IPS-20b (cell line): ENCODE results near the gene TBCD.

ENCODE experiments used
- H3K27ac ChIP-seq: one replicate; pipeline ENCODE4 v1.5.1; 2013; ENCODE audit warnings: low read length
- H3K27me3 ChIP-seq: 2 replicates; pipeline ENCODE4 v1.6.1; 2013; ENCODE audit warnings: mild to moderate bottlenecking, low read length, inconsistent platforms; ENCODE audit not compliant: insufficient read depth
- H3K36me3 ChIP-seq: 2 replicates; pipeline ENCODE4 v1.6.1; 2013; ENCODE audit warnings: low read depth, mild to moderate bottlenecking, inconsistent platforms, low read length, moderate library complexity; ENCODE audit not compliant: insufficient read depth
- H3K4me1 ChIP-seq: 2 replicates; pipeline ENCODE4 v1.6.1; 2013; ENCODE audit warnings: mild to moderate bottlenecking, control low read depth, inconsistent platforms, low read length, moderate library complexity; ENCODE audit not compliant: insufficient read depth
- H3K4me3 ChIP-seq: 2 replicates; pipeline ENCODE4 v1.5.1; 2013; ENCODE audit warnings: mild to moderate bottlenecking, low read length, inconsistent platforms
- H3K9ac ChIP-seq: 2 replicates; pipeline ENCODE4 v1.6.1; 2013; ENCODE audit warnings: low read depth, mild to moderate bottlenecking, inconsistent platforms, low read length, moderate library complexity
- H3K9me3 ChIP-seq: 2 replicates; pipeline ENCODE4 v1.6.1; 2013; ENCODE audit warnings: mild to moderate bottlenecking, low read depth, low read length, inconsistent platforms; ENCODE audit not compliant: insufficient read depth

Gene TBCD

GRCh38 chr17:82713071-82713723 is 38.7 kb upstream of the TBCD start:
- Histone ChIP-seq H3K4me3 (no peak overlapping the region), H3K4me1 (peaks cover 2% of the 10 kb centered on the region; the same call in 1 of the 2 replicates), H3K27me3 (peaks cover 5% of the 10 kb centered on the region; the same call in 1 of the 2 replicates), H3K9me3 (no peaks in the 10 kb centered on the region), H3K27ac (no peak overlapping the region), H3K36me3 (no peaks in the 10 kb centered on the region), H3K9ac (no peak overlapping the region)

GRCh38 chr17:82716203-82717010 is 35.5 kb upstream of the TBCD start, which contains the start of gene FN3KRP:
TSS of gene FN3KRP (plus strand) at chr17:82716706. CDS start at chr17:82716756, 50 bp downstream.
- Histone ChIP-seq H3K27me3 (peaks cover 5% of the 10 kb centered on the region; the same call in 1 of the 2 replicates), H3K9ac (peak within 1 kb of the TSS; percentile 74; the same call in 1 of the 2 replicates), H3K4me1 (peaks cover 2% of the 10 kb centered on the region; the same call in 1 of the 2 replicates), H3K9me3 (no peaks in the 10 kb centered on the region), H3K27ac (no peak within 1 kb of the TSS), H3K36me3 (peaks cover 5% of the 10 kb centered on the region; the same call in 1 of the 2 replicates), H3K4me3 (peak within 1 kb of the TSS; percentile 90)

- Histone ChIP-seq H3K9me3 (no peaks in the 10 kb centered on the region), H3K27ac (no peak overlapping the region), H3K4me3 (no peak overlapping the region), H3K27me3 (peaks cover 5% of the 10 kb centered on the region; the same call in 1 of the 2 replicates), H3K9ac (no peak overlapping the region), H3K36me3 (peaks cover 16% of the 10 kb centered on the region), H3K4me1 (peaks cover 2% of the 10 kb centered on the region; the same call in 1 of the 2 replicates)
These were observed 32.7 kb upstream of the TBCD start for GRCh38 chr17:82718986-82719685.

GRCh38 chr17:82720204-82720603 is 31.7 kb upstream of the TBCD start:
- Histone ChIP-seq H3K4me1 (peaks cover 2% of the 10 kb centered on the region; the same call in 1 of the 2 replicates), H3K9me3 (no peaks in the 10 kb centered on the region), H3K9ac (no peak overlapping the region), H3K36me3 (peaks cover 16% of the 10 kb centered on the region), H3K27ac (no peak overlapping the region), H3K27me3 (peaks cover 5% of the 10 kb centered on the region; the same call in 1 of the 2 replicates), H3K4me3 (no peak overlapping the region)

- no peak overlapping the region for H3K9ac ChIP-seq
These were observed 29.4 kb upstream of the TBCD start for GRCh38 chr17:82722341-82723013.

GRCh38 chr17:82723169-82723807 is 28.6 kb upstream of the TBCD start:
- Histone ChIP-seq H3K36me3 (peaks cover 33% of the 10 kb centered on the region), H3K9me3 (no peaks in the 10 kb centered on the region), H3K27me3 (no peaks in the 10 kb centered on the region), H3K4me3 (no peak overlapping the region), H3K27ac (no peak overlapping the region), H3K9ac (no peak overlapping the region), H3K4me1 (no peaks in the 10 kb centered on the region)

More at GRCh38 chr17:82722341-82723013, 29.4 kb upstream of the TBCD start:
- H3K36me3 ChIP-seq: peaks cover 29% of the 10 kb centered on the region
- H3K27me3 ChIP-seq: no peaks in the 10 kb centered on the region
- no peaks in the 10 kb centered on the region for H3K4me1 ChIP-seq
- no peaks in the 10 kb centered on the region for H3K9me3 ChIP-seq
- H3K27ac ChIP-seq: no peak overlapping the region
- no peak overlapping the region for H3K4me3 ChIP-seq

GRCh38 chr17:82726427-82726826 is 25.4 kb upstream of the TBCD start:
- Histone ChIP-seq H3K27me3 (no peaks in the 10 kb centered on the region), H3K36me3 (peaks cover 27% of the 10 kb centered on the region), H3K27ac (no peak overlapping the region), H3K9me3 (no peaks in the 10 kb centered on the region), H3K4me1 (no peaks in the 10 kb centered on the region), H3K4me3 (no peak overlapping the region), H3K9ac (no peak overlapping the region)

GRCh38 chr17:82729479-82730260 is 22.2 kb upstream of the TBCD start:
- H3K9ac ChIP-seq: no peak overlapping the region
- no peak overlapping the region for H3K4me3 ChIP-seq
- H3K36me3 ChIP-seq: peaks cover 22% of the 10 kb centered on the region
- H3K27ac ChIP-seq: no peak overlapping the region
- H3K4me1 ChIP-seq: no peaks in the 10 kb centered on the region
- H3K9me3 ChIP-seq: peaks cover 8% of the 10 kb centered on the region
- H3K27me3 ChIP-seq: no peaks in the 10 kb centered on the region

GRCh38 chr17:82732118-82732743 is 19.6 kb upstream of the TBCD start:
- Histone ChIP-seq H3K4me3 (no peak overlapping the region), H3K4me1 (no peaks in the 10 kb centered on the region), H3K9me3 (peaks cover 8% of the 10 kb centered on the region), H3K27me3 (peaks cover 8% of the 10 kb centered on the region; the same call in 1 of the 2 replicates), H3K36me3 (peaks cover 11% of the 10 kb centered on the region), H3K9ac (no peak overlapping the region), H3K27ac (no peak overlapping the region)
